CD14-positive monocyte (primary cell): ENCODE data around the gene GPS1. TPM values are rescaled to one million over a fixed set of nuclear protein-coding genes. Genes with fewer than 3 reads are reported as not detected.

ENCODE experiments used
- DNase-seq, 3 donors: peaks; one replicate each; pipeline ENCODE4 v3.0.0-alpha.2; 2011 to 2022
- H2AFZ ChIP-seq: 2 replicates; pipeline ENCODE4 v1.6.0; 2012; ENCODE audit warnings: mild to moderate bottlenecking, low read depth, low read length, inconsistent platforms; ENCODE audit not compliant: insufficient read depth, poor library complexity, severe bottlenecking
- H3K27ac ChIP-seq, 2 donors: 1 replicate in 1 of 2; 2 replicates in 1 of 2; pipeline ENCODE4 v1.5.1; 2012 to 2013; ENCODE audit warnings: low read length in 2 of 2, control low read depth in 1 of 2, inconsistent platforms in 1 of 2, low read depth in 1 of 2, mild to moderate bottlenecking in 1 of 2
- H3K27me3 ChIP-seq, 2 donors: one replicate each; pipeline versions ENCODE4 v1.6.0 to v1.6.1; 2011 to 2013; ENCODE audit warnings: low read length in 2 of 2; ENCODE audit not compliant: control insufficient read depth in 2 of 2, insufficient read depth in 2 of 2
- H3K36me3 ChIP-seq, 2 donors: replicated peaks in 1 of 2; 1 replicate in 1 of 2; 2 replicates in 1 of 2; pipeline versions ENCODE4 v1.5.1 to v1.6.1; 2012 to 2013; ENCODE audit warnings: low read length in 2 of 2, control low read depth in 1 of 2, inconsistent platforms in 1 of 2, mild to moderate bottlenecking in 1 of 2; ENCODE audit not compliant: insufficient read depth in 2 of 2, control insufficient read depth in 1 of 2
- H3K4me1 ChIP-seq, 2 donors: 1 replicate in 1 of 2; 2 replicates in 1 of 2; pipeline versions ENCODE4 v1.5.1 to v1.6.1; 2012 to 2013; ENCODE audit warnings: low read length in 2 of 2, control low read depth in 1 of 2, inconsistent platforms in 1 of 2, mild to moderate bottlenecking in 1 of 2, moderate library complexity in 1 of 2; ENCODE audit not compliant: insufficient read depth in 2 of 2, control insufficient read depth in 1 of 2
- H3K4me2 ChIP-seq: replicated peaks from 2 replicates; pipeline ENCODE3; 2012; ENCODE audit warnings: low read length, moderate library complexity, mild to moderate bottlenecking; ENCODE audit not compliant: poor library complexity, severe bottlenecking; ENCODE audit errors: extremely low read depth
- H3K4me3 ChIP-seq, 3 experiments: fragments of 200-600 bp in 1 of 3; sonication (generic) in 1 of 3; replicated peaks in 1 of 3; 1 replicate in 2 of 3; 2 replicates in 1 of 3; pipeline ENCODE4 v1.5.1; 2011 to 2013; ENCODE audit warnings: low read length in 3 of 3, mild to moderate bottlenecking in 3 of 3, control low read depth in 2 of 3, low read depth in 2 of 3, inconsistent platforms in 1 of 3, moderate library complexity in 1 of 3
- H3K79me2 ChIP-seq: 2 replicates; pipeline ENCODE4 v1.6.0; 2012; ENCODE audit warnings: mild to moderate bottlenecking, control low read depth, inconsistent platforms, low read length, moderate library complexity; ENCODE audit not compliant: insufficient read depth
- H3K9ac ChIP-seq: 2 replicates; pipeline ENCODE4 v1.6.0; 2017; ENCODE audit warnings: low read length, mild to moderate bottlenecking; ENCODE audit not compliant: insufficient read depth, poor library complexity, severe bottlenecking
- H3K9me3 ChIP-seq, 2 donors: replicated peaks in 1 of 2; 1 replicate in 1 of 2; 2 replicates in 1 of 2; pipeline versions ENCODE4 v1.5.1 to v1.6.1; 2012 to 2013; ENCODE audit warnings: low read length in 2 of 2, control low read depth in 1 of 2; ENCODE audit not compliant: control insufficient read depth in 1 of 2, insufficient read depth in 1 of 2
- H4K20me1 ChIP-seq: 2 replicates; pipeline ENCODE4 v1.6.0; 2012; ENCODE audit warnings: mild to moderate bottlenecking, low read length, control low read depth, moderate library complexity; ENCODE audit not compliant: insufficient read depth
- H3K27ac Mint-ChIP-seq, 7 donors: one replicate each; pipeline ENCODE4 v1.8.0; 2020; ENCODE audit warnings: mild to moderate bottlenecking in 7 of 7, mixed read lengths in 7 of 7, moderate library complexity in 6 of 7, inconsistent platforms in 2 of 7
- H3K27me3 Mint-ChIP-seq, 3 donors: one replicate each; pipeline ENCODE4 v1.8.0; 2021 to 2022; ENCODE audit warnings: low read depth in 3 of 3, mild to moderate bottlenecking in 3 of 3, mixed read lengths in 3 of 3, moderate library complexity in 3 of 3, inconsistent platforms in 1 of 3
- H3K36me3 Mint-ChIP-seq, 2 donors: one replicate each; pipeline ENCODE4 v1.8.0; 2020; ENCODE audit warnings: mixed read lengths in 2 of 2, inconsistent platforms in 1 of 2, mild to moderate bottlenecking in 1 of 2
- H3K4me1 Mint-ChIP-seq: one replicate; pipeline ENCODE4 v1.8.0; 2020; ENCODE audit warnings: mild to moderate bottlenecking, mixed read lengths
- H3K4me3 Mint-ChIP-seq, 2 donors: one replicate each; pipeline ENCODE4 v1.8.0; 2020; ENCODE audit warnings: mild to moderate bottlenecking in 2 of 2, mixed read lengths in 2 of 2, moderate library complexity in 1 of 2
- H3K9me3 Mint-ChIP-seq, 7 donors: one replicate each; pipeline ENCODE4 v1.8.0; 2020 to 2022; ENCODE audit warnings: mixed read lengths in 7 of 7, mild to moderate bottlenecking in 6 of 7, moderate library complexity in 6 of 7, inconsistent platforms in 2 of 7
- CTCF ChIP-seq: fragments of 200-600 bp; IDR thresholded peaks from one replicate; pipeline ENCODE4 v1.8.0; 2022; ENCODE audit warnings: antibody characterized with exemption, mild to moderate bottlenecking
- WGBS: methylation state at CpG from one replicate; pipeline ENCODE4 v1.1.5; 2013; ENCODE audit warnings: missing lambda C conversion rate; ENCODE audit not compliant: insufficient coverage; 5-methylcytosine and 5-hydroxymethylcytosine counted together
- intact Hi-C, 2 donors: fragments of 100-400 bp; cut with micrococcal nuclease; formaldehyde crosslinking; loops; one replicate each; pipeline versions ENCODE4 v1.15.0 to v1.15.1; 2023
- polyA plus RNA-seq, 3 donors: library from polyadenylated mRNA; depleted of rRNA in 1 of 3; unstranded in 2 of 3; stranded (reverse) in 1 of 3; fragments of 300-500 nt in 2 of 3; fragments of >200 nt in 1 of 3; fragmentation: Illumina TruSeq in 2 of 3; gene quantifications; 1 replicate in 2 of 3; 2 replicates in 1 of 3; pipeline ENCODE4 v1.2.3, GENCODE V29; 2012 to 2021

The GPS1 gene
- polyA plus RNA-seq, 3 donors, result 101 to 130 (median 110) TPM

- no peak overlapping the region for H3K4me2 ChIP-seq
- H3K4me3 ChIP-seq, result no peak overlapping the region
- 98% methylated on average over 5 of the region's 9 CpGs for WGBS
- H3K4me1 Mint-ChIP-seq, result peaks cover 17% of the 10 kb centered on the region
- DNase-seq, result no peak
- H3K4me1 ChIP-seq, result peaks cover 23 to 38% of the 10 kb centered on the region in 2 donors
- peaks cover 0 to 5% (median 0%) of the 10 kb centered on the region in 7 donors for H3K9me3 Mint-ChIP-seq
- H3K9me3 ChIP-seq, result no peaks in the 10 kb centered on the region
- peaks cover 6 to 10% of the 10 kb centered on the region in 2 donors for H3K27me3 ChIP-seq
- no peak overlapping the region for H3K27ac ChIP-seq
- no peak overlapping the region for H3K27ac Mint-ChIP-seq
- no peak overlapping the region for H3K9ac ChIP-seq
- H2AFZ ChIP-seq, result no peak overlapping the region
- TF ChIP-seq CTCF, result no peak
- H4K20me1 ChIP-seq, result peaks cover 5% of the 10 kb centered on the region
- H3K27me3 Mint-ChIP-seq, result peaks cover 11 to 23% (median 13%) of the 10 kb centered on the region in 3 donors
- no peak overlapping the region for H3K4me3 Mint-ChIP-seq
- peaks cover 0 to 4% of the 10 kb centered on the region in 2 donors for H3K36me3 ChIP-seq
- intact Hi-C loops, result loop anchor here in 1 of 2 donors (10.0 kb wide), 1 partner anchor 296 kb away; no protein-coding TSS in a partner anchor
- H3K79me2 ChIP-seq, result peaks cover 3% of the 10 kb centered on the region
- H3K36me3 Mint-ChIP-seq, result peaks cover 12 to 38% of the 10 kb centered on the region in 2 donors
Measured at GRCh38 chr17:82028966-82029365, 22.7 kb upstream of the GPS1 start.

GRCh38 chr17:82029391-82029790 lies 22.3 kb upstream of the GPS1 start:
- Histone ChIP-seq H3K36me3 (peaks cover 0 to 4% of the 10 kb centered on the region in 2 donors), H3K27ac (no peak overlapping the region), H3K4me3 (no peak overlapping the region), H3K27me3 (peaks cover 6 to 10% of the 10 kb centered on the region in 2 donors), H2AFZ (no peak overlapping the region), H3K79me2 (peaks cover 3% of the 10 kb centered on the region), H3K9ac (no peak overlapping the region), H3K9me3 (no peaks in the 10 kb centered on the region), H4K20me1 (peaks cover 5% of the 10 kb centered on the region), H3K4me1 (peaks cover 19 to 34% of the 10 kb centered on the region in 2 donors), H3K4me2 (no peak overlapping the region)
- TF ChIP-seq CTCF, result no peak
- intact Hi-C loops, result loop anchor here in 1 of 2 donors (10.0 kb wide), 1 partner anchor 295 kb away; no protein-coding TSS in a partner anchor
- DNase-seq, result no peak
- peak overlapping the region in 1 of 2 donors; percentile 82 for H3K4me3 Mint-ChIP-seq
- H3K27ac Mint-ChIP-seq, result peak overlapping the region in 2 of 7 donors; percentile 46 to 69
- peaks cover 0 to 5% (median 0%) of the 10 kb centered on the region in 7 donors for H3K9me3 Mint-ChIP-seq
- peaks cover 12 to 40% of the 10 kb centered on the region in 2 donors for H3K36me3 Mint-ChIP-seq
- WGBS, result 95% methylated on average over 15 of the region's 16 CpGs
- peaks cover 13% of the 10 kb centered on the region for H3K4me1 Mint-ChIP-seq
- peaks cover 11 to 23% (median 13%) of the 10 kb centered on the region in 3 donors for H3K27me3 Mint-ChIP-seq
